ENCODE measurements around the gene RPL32. TPM values are rescaled to one million over a fixed set of nuclear protein-coding genes. Genes with fewer than 3 reads are reported as not detected.

RPL32 gene
- total RNA-seq, 1 experiment from 2014 or later: 1,643 TPM

DNA sequence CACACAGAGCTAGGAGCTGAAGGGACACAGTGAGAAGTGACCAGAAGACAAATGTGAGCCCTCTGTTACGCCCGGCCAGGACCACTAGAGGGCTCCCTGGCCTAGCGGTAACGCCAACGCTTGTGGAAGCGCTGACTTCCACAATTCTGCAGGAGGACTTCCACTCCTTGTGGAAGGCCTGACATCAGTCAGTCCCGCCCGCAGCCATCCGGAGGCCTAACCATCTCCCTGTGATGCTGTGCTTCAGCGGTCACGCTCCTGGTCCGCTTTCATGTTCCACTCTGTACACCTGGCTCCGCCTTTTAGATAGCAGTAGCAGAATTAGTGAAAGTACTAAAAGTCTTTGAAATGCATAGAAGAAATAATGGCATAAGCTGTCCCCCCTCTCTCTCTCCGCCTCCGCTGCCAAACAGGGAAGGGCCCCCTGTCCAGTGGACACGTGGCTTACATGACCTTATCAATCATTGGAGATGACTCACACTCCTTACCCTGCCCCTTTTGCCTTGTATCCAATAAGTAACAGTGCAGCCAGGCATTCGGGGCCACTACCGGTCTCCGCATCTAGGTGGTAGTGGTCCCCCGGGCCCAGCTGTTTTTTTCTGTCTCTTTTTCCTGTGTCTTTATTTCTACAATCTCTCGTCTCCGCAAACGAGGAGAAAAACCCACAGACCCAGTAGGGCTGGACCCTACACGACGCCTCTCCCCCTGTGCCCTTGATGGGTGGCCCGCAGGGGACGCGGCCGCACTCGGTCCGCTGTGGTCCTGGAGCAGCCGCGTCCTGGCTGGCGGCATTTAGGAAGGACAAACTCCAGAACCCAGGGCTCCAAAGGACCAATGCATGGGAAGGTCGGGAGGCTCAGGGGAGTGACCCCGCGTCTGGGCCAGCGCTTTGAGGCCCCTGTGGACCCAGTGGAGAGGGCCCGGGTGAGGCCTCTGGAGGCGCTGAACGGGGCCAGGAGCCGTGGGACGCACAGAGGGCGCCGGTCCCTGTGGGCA lies 27.0 kb upstream of the RPL32 start (continued):
- TF ChIP-seq, protein P1, sequence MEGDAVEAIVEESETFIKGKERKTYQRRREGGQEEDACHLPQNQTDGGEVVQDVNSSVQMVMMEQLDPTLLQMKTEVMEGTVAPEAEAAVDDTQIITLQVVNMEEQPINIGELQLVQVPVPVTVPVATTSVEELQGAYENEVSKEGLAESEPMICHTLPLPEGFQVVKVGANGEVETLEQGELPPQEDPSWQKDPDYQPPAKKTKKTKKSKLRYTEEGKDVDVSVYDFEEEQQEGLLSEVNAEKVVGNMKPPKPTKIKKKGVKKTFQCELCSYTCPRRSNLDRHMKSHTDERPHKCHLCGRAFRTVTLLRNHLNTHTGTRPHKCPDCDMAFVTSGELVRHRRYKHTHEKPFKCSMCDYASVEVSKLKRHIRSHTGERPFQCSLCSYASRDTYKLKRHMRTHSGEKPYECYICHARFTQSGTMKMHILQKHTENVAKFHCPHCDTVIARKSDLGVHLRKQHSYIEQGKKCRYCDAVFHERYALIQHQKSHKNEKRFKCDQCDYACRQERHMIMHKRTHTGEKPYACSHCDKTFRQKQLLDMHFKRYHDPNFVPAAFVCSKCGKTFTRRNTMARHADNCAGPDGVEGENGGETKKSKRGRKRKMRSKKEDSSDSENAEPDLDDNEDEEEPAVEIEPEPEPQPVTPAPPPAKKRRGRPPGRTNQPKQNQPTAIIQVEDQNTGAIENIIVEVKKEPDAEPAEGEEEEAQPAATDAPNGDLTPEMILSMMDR (IDR thresholded peaks at IDR 0.05): peak; percentile 62
- no peak for TF ChIP-seq E2F1 (CRISPR knock-in tag; IDR thresholded peaks at IDR 0.05)

- H3K4me3 Mint-ChIP-seq: no peak overlapping the region
- H3K27me3 Mint-ChIP-seq (ENCODE audit: low read depth): peaks cover 54% of the 10 kb centered on the region
- H3K4me1 Mint-ChIP-seq: peaks cover 4% of the 10 kb centered on the region
Observed at GRCh38 chr3:12866836-12867235, 25.5 kb upstream of the RPL32 start.

More at GRCh38 chr3:12866836-12867235, 25.5 kb upstream of the RPL32 start:
- Mint-ChIP-seq H3K36me3 (peaks cover 4% of the 10 kb centered on the region), H3K27ac (no peak overlapping the region), H3K9me3 (peaks cover 9% of the 10 kb centered on the region)
- TF ChIP-seq NR1H2 (CRISPR knock-in tag; IDR thresholded peaks at IDR 0.05): no peak
- TF ChIP-seq, protein P2, sequence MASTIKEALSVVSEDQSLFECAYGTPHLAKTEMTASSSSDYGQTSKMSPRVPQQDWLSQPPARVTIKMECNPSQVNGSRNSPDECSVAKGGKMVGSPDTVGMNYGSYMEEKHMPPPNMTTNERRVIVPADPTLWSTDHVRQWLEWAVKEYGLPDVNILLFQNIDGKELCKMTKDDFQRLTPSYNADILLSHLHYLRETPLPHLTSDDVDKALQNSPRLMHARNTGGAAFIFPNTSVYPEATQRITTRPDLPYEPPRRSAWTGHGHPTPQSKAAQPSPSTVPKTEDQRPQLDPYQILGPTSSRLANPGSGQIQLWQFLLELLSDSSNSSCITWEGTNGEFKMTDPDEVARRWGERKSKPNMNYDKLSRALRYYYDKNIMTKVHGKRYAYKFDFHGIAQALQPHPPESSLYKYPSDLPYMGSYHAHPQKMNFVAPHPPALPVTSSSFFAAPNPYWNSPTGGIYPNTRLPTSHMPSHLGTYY (CRISPR knock-in tag; IDR thresholded peaks at IDR 0.05): no peak
- TF ChIP-seq ZNF532 (CRISPR knock-in tag; IDR thresholded peaks at IDR 0.05; ENCODE audit: borderline replicate concordance): no peak
- TF ChIP-seq FOXK1 (CRISPR knock-in tag; IDR thresholded peaks at IDR 0.05): no peak
- no peak for TF ChIP-seq AR (CRISPR knock-in tag; IDR thresholded peaks at IDR 0.05)
- TF ChIP-seq, protein P3, sequence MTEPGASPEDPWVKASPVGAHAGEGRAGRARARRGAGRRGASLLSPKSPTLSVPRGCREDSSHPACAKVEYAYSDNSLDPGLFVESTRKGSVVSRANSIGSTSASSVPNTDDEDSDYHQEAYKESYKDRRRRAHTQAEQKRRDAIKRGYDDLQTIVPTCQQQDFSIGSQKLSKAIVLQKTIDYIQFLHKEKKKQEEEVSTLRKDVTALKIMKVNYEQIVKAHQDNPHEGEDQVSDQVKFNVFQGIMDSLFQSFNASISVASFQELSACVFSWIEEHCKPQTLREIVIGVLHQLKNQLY (CRISPR knock-in tag; IDR thresholded peaks at IDR 0.05): no peak
- no peak for TF ChIP-seq TEAD4 (CRISPR knock-in tag; IDR thresholded peaks at IDR 0.05)
- no peak for TF ChIP-seq ZNF232 (CRISPR knock-in tag; IDR thresholded peaks at IDR 0.05)
- TF ChIP-seq, protein P4, sequence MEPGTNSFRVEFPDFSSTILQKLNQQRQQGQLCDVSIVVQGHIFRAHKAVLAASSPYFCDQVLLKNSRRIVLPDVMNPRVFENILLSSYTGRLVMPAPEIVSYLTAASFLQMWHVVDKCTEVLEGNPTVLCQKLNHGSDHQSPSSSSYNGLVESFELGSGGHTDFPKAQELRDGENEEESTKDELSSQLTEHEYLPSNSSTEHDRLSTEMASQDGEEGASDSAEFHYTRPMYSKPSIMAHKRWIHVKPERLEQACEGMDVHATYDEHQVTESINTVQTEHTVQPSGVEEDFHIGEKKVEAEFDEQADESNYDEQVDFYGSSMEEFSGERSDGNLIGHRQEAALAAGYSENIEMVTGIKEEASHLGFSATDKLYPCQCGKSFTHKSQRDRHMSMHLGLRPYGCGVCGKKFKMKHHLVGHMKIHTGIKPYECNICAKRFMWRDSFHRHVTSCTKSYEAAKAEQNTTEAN (CRISPR knock-in tag; IDR thresholded peaks at IDR 0.05): no peak
- TF ChIP-seq NR3C1 (CRISPR knock-in tag; conservative IDR thresholded peaks at IDR 0.05; ENCODE audit: low read depth): no peak
- TF ChIP-seq ZNF138 (CRISPR knock-in tag; conservative IDR thresholded peaks at IDR 0.05): no peak
- TF ChIP-seq, protein P5, sequence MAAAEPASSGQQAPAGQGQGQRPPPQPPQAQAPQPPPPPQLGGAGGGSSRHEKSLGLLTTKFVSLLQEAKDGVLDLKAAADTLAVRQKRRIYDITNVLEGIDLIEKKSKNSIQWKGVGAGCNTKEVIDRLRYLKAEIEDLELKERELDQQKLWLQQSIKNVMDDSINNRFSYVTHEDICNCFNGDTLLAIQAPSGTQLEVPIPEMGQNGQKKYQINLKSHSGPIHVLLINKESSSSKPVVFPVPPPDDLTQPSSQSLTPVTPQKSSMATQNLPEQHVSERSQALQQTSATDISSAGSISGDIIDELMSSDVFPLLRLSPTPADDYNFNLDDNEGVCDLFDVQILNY (CRISPR knock-in tag; IDR thresholded peaks at IDR 0.05): no peak
- TF ChIP-seq ELF4 (CRISPR knock-in tag; IDR thresholded peaks at IDR 0.05; ENCODE audit: low read depth): no peak
- no peak for TF ChIP-seq PRRX2 (CRISPR knock-in tag; IDR thresholded peaks at IDR 0.05)
- CTCF ChIA-PET: interaction anchor here (2.7 to 3.0 kb wide), 2 partner anchors 10 to 21 kb away, joined by 15 to 20 read pairs; no protein-coding TSS in a partner anchor
- POLR2A ChIA-PET: no interaction called here
- DNase-seq (ENCODE audit: low spot score) (no peak), ATAC-seq (no peak)
